GM10266 (cell line): Measurements from ENCODE around the gene CPPED1.

Experiments used
- DNase-seq: peaks from one replicate; pipeline ENCODE4 v3.0.0; 2012; ENCODE audit errors: extremely low spot score
- TF ChIP-seq, protein P1 (sequence below): IDR thresholded peaks from 2 replicates; pipeline ENCODE4 v1.5.1; 2012; ENCODE audit warnings: mild to moderate bottlenecking, low read depth; ENCODE audit not compliant: control insufficient read depth, insufficient read depth; ENCODE audit errors: missing control alignments

Gene CPPED1

DNA sequence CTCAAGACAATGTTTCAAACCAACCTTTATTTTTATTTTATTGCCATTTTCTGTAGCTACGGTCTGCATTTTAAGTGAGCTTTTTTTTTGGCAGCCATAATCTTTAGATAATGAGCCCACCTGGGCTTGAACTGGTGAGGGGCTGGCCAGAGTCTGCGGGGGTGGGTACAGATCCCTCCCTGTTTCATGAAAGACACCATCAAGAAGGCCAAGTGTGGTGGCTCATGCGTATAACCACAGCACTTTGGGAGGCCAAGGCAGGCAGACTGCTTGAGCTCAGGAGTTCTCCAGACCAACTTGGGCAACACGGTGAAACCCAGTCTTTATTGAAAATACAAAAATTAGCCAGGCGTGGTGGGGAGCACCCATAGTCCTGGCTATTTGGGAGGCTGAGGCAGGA lies 113.7 kb downstream of the CPPED1 start:
- DNase-seq: no peak
- TF ChIP-seq, protein P1, sequence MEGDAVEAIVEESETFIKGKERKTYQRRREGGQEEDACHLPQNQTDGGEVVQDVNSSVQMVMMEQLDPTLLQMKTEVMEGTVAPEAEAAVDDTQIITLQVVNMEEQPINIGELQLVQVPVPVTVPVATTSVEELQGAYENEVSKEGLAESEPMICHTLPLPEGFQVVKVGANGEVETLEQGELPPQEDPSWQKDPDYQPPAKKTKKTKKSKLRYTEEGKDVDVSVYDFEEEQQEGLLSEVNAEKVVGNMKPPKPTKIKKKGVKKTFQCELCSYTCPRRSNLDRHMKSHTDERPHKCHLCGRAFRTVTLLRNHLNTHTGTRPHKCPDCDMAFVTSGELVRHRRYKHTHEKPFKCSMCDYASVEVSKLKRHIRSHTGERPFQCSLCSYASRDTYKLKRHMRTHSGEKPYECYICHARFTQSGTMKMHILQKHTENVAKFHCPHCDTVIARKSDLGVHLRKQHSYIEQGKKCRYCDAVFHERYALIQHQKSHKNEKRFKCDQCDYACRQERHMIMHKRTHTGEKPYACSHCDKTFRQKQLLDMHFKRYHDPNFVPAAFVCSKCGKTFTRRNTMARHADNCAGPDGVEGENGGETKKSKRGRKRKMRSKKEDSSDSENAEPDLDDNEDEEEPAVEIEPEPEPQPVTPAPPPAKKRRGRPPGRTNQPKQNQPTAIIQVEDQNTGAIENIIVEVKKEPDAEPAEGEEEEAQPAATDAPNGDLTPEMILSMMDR: no peak

DNA sequence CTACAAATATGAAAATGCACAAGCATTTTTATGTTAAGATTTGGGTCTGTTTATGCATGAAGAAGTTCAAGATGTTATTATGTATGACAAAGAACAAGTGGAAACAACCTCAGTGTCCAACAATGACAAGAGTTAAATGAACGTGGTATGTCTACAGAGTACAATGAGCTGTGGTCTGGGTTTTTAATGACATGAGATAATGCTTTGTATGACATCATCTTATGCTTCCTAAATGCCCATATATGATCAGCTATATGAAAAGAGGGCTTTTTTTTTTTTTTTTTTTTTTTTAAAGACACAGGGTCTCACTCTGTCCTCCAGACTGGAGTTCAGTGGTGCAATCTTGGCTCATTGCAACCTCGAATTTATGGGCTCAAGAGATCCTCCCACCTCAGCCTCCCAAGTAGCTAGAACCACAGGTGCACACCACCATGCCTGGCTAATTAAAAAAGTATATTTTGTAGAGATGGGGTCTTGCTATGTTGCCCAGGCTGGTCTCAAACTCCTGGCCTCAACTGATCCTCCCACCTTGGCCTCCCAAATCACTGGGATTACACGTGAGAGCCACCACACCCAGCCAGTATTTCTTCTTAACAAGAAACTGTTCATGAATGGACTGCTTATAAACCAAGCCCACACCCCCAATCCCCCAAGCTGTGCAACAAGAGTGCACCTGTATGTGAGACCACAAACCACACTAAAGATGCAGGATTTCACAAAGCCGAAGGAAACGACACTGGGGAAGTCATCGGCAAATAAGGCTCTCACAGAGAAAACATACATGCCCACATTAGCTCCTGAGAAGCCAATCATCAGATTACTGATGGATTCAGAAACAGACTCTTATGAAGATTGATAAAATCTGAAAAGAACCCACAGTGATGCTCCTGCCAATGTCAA lies 114.5 kb downstream of the CPPED1 start:
- DNase-seq: no peak
- TF ChIP-seq, protein P1: no peak

DNA sequence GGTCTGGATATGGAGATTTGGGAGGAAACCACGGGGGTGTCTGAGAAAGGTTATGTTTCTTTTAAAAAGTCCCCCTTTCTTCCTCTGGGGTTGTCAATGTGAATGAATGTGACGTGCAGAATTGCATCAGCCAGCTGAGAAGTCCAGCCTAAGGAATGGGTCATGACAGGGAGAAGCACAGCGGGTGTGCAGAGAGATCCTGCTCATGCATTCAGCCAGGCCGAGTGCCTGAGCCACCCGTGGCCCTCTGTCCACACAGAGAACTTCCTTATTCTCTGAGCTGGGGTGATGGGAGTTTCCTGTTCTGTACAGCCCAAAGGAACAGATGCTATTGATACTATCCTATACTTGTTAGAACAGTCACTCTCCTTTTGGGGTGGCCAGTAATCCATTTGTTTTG lies 117.9 kb downstream of the CPPED1 start:
- no peak for DNase-seq
- TF ChIP-seq, protein P1: no peak

DNA sequence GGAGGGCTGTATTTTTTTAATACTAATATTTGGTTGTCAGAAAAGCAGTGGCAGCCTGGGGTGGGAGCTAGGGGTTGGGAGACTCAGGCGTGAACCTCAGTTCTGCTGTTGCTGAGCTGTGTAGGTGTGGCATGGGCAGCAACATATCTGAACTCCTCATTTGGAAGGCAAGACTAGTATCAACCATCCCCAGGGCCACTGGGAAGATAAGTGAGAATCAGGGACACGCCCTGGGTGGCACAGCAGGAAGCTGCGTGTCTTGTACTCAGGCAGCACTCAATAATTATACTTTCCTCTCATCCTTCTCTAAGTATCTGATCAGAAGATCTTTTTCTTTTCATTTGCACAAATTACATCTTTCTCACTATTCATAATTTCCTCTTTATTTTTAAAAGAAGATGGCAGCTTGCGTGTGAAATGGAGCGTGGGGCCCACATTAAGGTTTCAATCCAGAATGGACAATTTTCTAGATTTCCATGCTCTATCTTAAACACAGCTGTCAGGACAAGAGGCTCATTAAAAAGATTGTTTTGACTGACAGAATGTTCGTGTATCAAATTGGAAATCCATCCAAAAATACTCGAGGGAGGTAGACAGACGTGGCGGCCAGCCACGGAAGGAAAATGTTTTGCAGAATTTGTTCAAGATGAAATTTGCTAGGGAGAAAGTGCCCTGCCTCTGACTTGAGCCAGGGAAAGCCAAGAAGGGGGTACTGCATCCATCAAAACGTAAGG lies 121.1 kb downstream of the CPPED1 start:
- TF ChIP-seq, protein P1: no peak
- no peak for DNase-seq

DNA sequence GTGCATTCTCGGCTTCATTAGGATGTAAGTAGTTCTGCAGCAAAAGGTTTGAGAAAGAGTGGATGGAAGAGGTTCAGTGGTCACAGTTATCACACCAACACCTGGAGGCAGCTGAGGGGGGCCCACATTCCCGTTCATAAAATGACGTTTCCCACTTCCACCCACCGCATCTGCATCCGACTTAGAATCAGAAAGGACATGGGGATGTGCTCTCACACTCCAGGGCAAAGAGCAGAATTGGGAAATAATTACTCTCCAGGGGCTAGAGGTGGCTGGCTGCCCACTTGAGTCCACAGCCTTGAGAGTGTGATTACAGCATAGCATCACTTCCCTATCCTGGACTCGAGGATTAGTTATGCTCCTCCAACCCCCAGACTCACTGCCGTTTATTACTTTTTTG lies 122.0 kb downstream of the CPPED1 start:
- DNase-seq: no peak
- TF ChIP-seq, protein P1: no peak

DNA sequence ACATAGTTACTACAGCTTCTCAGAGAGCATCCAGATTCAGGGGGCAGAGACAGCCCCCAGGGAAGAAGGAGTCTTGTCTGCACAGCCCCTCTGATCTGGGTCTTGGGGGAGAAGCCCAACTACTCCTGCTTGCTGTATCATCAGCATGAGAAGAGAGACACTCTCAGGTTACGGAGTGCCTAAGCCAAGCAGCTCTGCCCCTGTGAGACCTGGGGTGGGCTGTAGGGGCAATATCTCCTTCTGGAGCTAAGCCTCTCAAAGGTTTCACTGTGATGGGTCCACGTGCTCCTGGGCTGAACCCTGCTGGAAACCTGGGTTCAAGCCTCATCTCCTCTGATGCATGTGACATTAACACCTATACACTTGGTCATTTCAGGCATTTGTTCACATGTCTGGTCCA lies 123.2 kb downstream of the CPPED1 start:
- TF ChIP-seq, protein P1: no peak
- no peak for DNase-seq

DNA sequence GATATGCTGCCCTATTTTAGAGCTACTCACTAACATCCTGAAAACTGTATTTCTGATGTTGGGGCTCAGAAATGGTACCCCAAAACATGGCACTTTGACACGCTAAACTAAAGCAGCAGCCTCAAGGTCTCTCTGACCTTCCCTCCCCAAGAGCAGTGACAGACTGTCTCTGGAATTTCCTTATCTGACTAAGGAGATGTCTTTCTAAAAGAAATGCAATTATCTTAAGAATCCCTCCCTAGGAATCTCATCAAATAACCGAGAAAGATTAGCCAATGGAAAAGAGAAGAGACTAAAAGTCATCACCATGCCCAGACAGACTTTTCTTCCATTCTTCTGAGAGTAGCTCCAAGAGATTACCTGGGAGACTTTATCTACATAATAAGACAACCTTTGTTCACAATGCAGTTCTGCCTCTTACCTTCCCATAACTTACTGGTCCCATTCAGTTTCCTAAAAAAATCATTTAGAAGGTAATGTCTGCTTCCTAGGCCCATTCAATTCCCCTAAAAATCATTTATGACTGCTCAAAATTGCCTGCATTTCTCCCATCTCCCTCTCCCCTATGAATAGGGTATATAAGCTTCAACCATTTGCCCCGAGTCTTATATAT lies 123.9 kb downstream of the CPPED1 start:
- TF ChIP-seq, protein P1: no peak
- DNase-seq: no peak
